Measurements from ENCODE around the gene LSS. TPM values are rescaled to one million over a fixed set of nuclear protein-coding genes. Genes with fewer than 3 reads are reported as not detected.
A peak's percentile ranks its signal among the peaks of the same experiment; 100 is the strongest.

The LSS gene
- total and polyA plus RNA-seq, 2 of the 8 experiments (the other 6 are each of a cell fraction or from before 2014, with no cell fraction given), result 96.1 to 123 TPM

GRCh38 chr21:46226920-46227599 lies 1.5 kb downstream of the LSS start:
- Histone ChIP-seq H3K56ac (replicated peaks; ENCODE audit: insufficient read length, low read depth, low read length) (no peak overlapping the region), H2BK20ac (ENCODE audit: low read length) (no peak overlapping the region), H3K79me2 (ENCODE audit: control insufficient read depth in 1 of 2, insufficient read depth in 2 of 2, low read length in 2 of 2) (peaks cover 15 to 53% of the 10 kb centered on the region in 2 experiments; a peak in 3 of 4 replicates), H3K9ac (replicated peaks in 1 of 4; ENCODE audit: extremely low read depth in 1 of 4, low read depth in 3 of 4, low read length in 3 of 4) (no peak overlapping the region), H4K20me1 (replicated peaks in 1 of 2; ENCODE audit: control insufficient read depth in 1 of 2, insufficient read depth in 2 of 2, low read length in 2 of 2) (peaks cover 4 to 19% of the 10 kb centered on the region in 2 experiments), H3K23ac (ENCODE audit: insufficient read length) (no peak overlapping the region), H4K8ac (ENCODE audit: extremely low read depth, insufficient read depth, low read length) (no peak overlapping the region), H2AK5ac (ENCODE audit: low read depth, low read length) (no peak overlapping the region), H3K27ac (ENCODE audit: low read depth, low read length) (no peak overlapping the region), H3K79me1 (ENCODE audit: low read depth, low read length) (peaks cover 20% of the 10 kb centered on the region), H3K27me3 (replicated peaks in 1 of 4; ENCODE audit: control insufficient read depth in 3 of 4, extremely low read depth in 1 of 4, insufficient read depth in 3 of 4, low read length in 3 of 4) (peaks cover 0 to 4% (median 0%) of the 10 kb centered on the region in 4 experiments; a peak in 2 of 7 replicates), H4K5ac (ENCODE audit: insufficient read length, low read depth, low read length) (no peak overlapping the region), H3K4ac (replicated peaks; ENCODE audit: insufficient read length, low read depth, low read length) (no peak overlapping the region), H2BK5ac (ENCODE audit: low read depth, low read length) (no peak overlapping the region), H4K91ac (replicated peaks; ENCODE audit: insufficient read length, low read length) (no peak overlapping the region), H3K14ac (ENCODE audit: insufficient read length) (no peak overlapping the region), H3K4me3 (ENCODE audit: extremely low read depth in 1 of 4, insufficient read depth in 2 of 4, low read depth in 3 of 4, low read length in 4 of 4) (peak overlapping the region; percentile 70 to 78 (median 73); a peak in 6 of 8 replicates), H3K18ac (ENCODE audit: extremely low read depth, low read length) (0 out of 2 replicates have a peak overlapping the region, but pooled peaks have one; percentile 48), H2BK15ac (ENCODE audit: low read length) (no peak overlapping the region), H2BK12ac (ENCODE audit: low read depth, low read length) (0 out of 2 replicates have a peak overlapping the region, but pooled peaks have one; percentile 39), H3K9me3 (ENCODE audit: insufficient read depth in 2 of 2, low read depth in 1 of 2, low read length in 1 of 2) (peaks cover 20 to 28% of the 10 kb centered on the region in 2 experiments; a peak in 3 of 4 replicates), H2AFZ (ENCODE audit: low read length) (no peak overlapping the region), H3K4me1 (replicated peaks in 1 of 4; ENCODE audit: control insufficient read depth in 3 of 4, insufficient read depth in 4 of 4, low read length in 3 of 4) (peaks cover 3 to 12% (median 6%) of the 10 kb centered on the region in 4 experiments), H2BK120ac (replicated peaks; ENCODE audit: low read depth, low read length) (no peak overlapping the region), H3K36me3 (ENCODE audit: control insufficient read depth in 2 of 4, insufficient read depth in 4 of 4, low read length in 3 of 4) (peaks cover 2 to 29% (median 16%) of the 10 kb centered on the region in 4 experiments; a peak in 6 of 8 replicates), H3K23me2 (ENCODE audit: low read depth, low read length) (peaks cover 7% of the 10 kb centered on the region; the same call in 1 of the 2 replicates), H3K4me2 (ENCODE audit: insufficient read depth in 1 of 2, low read depth in 2 of 2, low read length in 2 of 2) (peak overlapping the region; percentile 91 to 92)
- ChIA-PET POLR2A (ENCODE audit: partially characterized antibody) (interaction anchor here (0.8 to 1.2 kb wide), 2 partner anchors 11 to 26 kb away, joined by 3 to 4 read pairs; no protein-coding TSS in a partner anchor), CTCF (ENCODE audit: partially characterized antibody) (interaction anchor here (0.9 to 1.2 kb wide), 5 partner anchors 9 to 100 kb away, joined by 3 to 5 read pairs (median 4); no protein-coding TSS in a partner anchor)
- FAIRE-seq, result no peak
- 78% methylated on average over 4 of the region's 4 CpGs; no CpG with 5 or more reads in 1 of the 2 experiments for WGBS, 2 experiments (ENCODE audit: extremely low coverage in 1 of 2, insufficient coverage in 1 of 2, insufficient read length in 1 of 2, insufficient replicate concordance in 2 of 2, low coverage in 1 of 2, low lambda C conversion rate in 2 of 2, missing lambda C conversion rate in 1 of 2)
- DNase-seq (ENCODE audit: low read depth in 1 of 2, low spot score in 2 of 2), result no peak
- TF ChIP-seq NANOG (IDR thresholded peaks at IDR 0.05; ENCODE audit: insufficient read depth, low read depth, low read length, poor library complexity, severe bottlenecking) (no peak), SIRT6 (IDR thresholded peaks at IDR 0.05; ENCODE audit: low read length) (no peak), BRCA1 (IDR thresholded peaks at IDR 0.05; ENCODE audit: low read depth, low read length) (no peak), E2F6 (IDR thresholded peaks at IDR 0.05) (no peak), CTCF (IDR thresholded peaks at IDR 0.05; ENCODE audit: control extremely low read depth in 1 of 3, insufficient read depth in 1 of 3, low read depth in 1 of 3, low read length in 3 of 3) (no peak), SIN3A (conservative IDR thresholded peaks at IDR 0.05 in 1 of 2, IDR thresholded peaks at IDR 0.05 in 1 of 2; ENCODE audit: low read depth in 1 of 2, low read length in 2 of 2) (no peak), MAX (IDR thresholded peaks at IDR 0.05) (no peak)

Data from H1 (cell line).